BLaER1 treated with 17β-estradiol and CSF1 and Interleukin-3, amounts not matched to agents 10 nM and 100 nM (cell line): ENCODE results near the gene CIB2.

ENCODE experiments used
- H3K27ac ChIP-seq, 11 experiments: shearing (Covaris generic); formaldehyde crosslinking; 2 replicates each; pipeline ENCODE4 v1.8.1; 2022
- H3K27me3 ChIP-seq, 11 experiments: shearing (Covaris generic); formaldehyde crosslinking; 2 replicates each; pipeline ENCODE4 v1.8.1; 2022
- H3K36me3 ChIP-seq, 11 experiments: shearing (Covaris generic); formaldehyde crosslinking; 2 replicates each; pipeline ENCODE4 v1.8.1; 2022
- H3K4me1 ChIP-seq, 10 experiments: shearing (Covaris generic); formaldehyde crosslinking; 2 replicates each; pipeline ENCODE4 v1.8.1; 2022
- H3K4me2 ChIP-seq, 11 experiments: shearing (Covaris generic); formaldehyde crosslinking; 2 replicates each; pipeline ENCODE4 v1.8.1; 2022
- H3K4me3 ChIP-seq, 10 experiments: shearing (Covaris generic); formaldehyde crosslinking; 2 replicates each; pipeline ENCODE4 v1.8.1; 2022
- H3K9ac ChIP-seq, 11 experiments: shearing (Covaris generic); formaldehyde crosslinking; 2 replicates each; pipeline ENCODE4 v1.8.1; 2022
- H3K9me3 ChIP-seq, 11 experiments: shearing (Covaris generic); formaldehyde crosslinking; replicated peaks in 1 of 11; 2 replicates each; pipeline ENCODE4 v1.8.1; 2022
- H4K20me1 ChIP-seq, 11 experiments: shearing (Covaris generic); formaldehyde crosslinking; 2 replicates each; pipeline ENCODE4 v1.8.1; 2022
- Cebpa-rat ChIP-seq, 11 experiments: shearing (Covaris generic); IDR thresholded peaks; 2 replicates each; pipeline ENCODE4 v1.8.1; 2022

CIB2 gene

DNA sequence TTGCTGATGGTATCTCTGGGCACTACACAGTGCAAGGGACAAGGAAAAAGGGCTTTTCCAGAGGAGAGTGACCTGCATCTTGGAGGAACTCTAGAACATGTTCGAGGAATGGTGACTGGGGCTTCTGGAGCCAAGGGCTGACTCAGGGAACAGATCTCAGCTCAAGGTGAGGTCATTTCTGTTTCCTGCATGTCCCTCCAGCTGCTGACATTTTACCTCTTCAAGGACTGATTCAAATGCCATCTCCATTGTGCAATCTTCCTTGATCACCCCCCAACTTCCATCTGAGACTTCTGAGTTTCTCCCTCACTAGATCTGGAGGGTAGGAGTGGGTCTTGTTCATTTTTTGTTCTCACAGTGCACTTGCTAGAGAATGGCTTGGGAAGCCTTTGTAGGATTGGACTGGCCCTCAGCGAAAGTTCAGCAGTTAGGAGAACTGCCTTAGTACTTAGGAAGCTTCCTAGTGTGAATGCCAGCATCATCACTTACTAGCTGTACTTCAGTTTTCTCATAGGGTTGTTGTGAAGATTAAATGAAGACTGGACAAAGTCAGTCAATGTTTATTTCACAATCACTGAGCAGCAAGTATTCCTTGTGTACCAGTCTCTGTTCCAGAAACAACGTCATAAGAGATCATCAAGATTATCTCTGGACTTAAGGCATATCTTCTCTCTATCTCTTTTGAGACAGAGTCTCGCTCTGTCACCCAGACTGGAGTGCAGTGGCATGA, 15.3 kb upstream of the CIB2 start:
- Histone ChIP-seq H3K4me3 (no peak overlapping the region), H3K4me2 (peak overlapping the region in 1 of 11 experiments; percentile 16; a peak in 2 of 22 replicates), H3K9me3 (no peaks in the 10 kb centered on the region), H3K27me3 (no peaks in the 10 kb centered on the region), H3K36me3 (0 out of 22 replicates have a peak, but pooled peaks cover 0 to 6% (median 0%) of the 10 kb centered on the region in 11 experiments), H3K9ac (no peak overlapping the region), H4K20me1 (peaks cover 0 to 24% (median 19%) of the 10 kb centered on the region in 11 experiments; a peak in 16 of 22 replicates), H3K27ac (no peak overlapping the region), H3K4me1 (peaks cover 23 to 34% (median 29%) of the 10 kb centered on the region in 10 experiments)
- peak in 10 of 11 experiments; percentile 12 to 88 (median 75); a peak in 15 of 22 replicates for TF ChIP-seq Cebpa-rat (IDR thresholded peaks at IDR 0.05)

GRCh38 chr15:78142332-78142731, 11.1 kb upstream of the CIB2 start:
- no peaks in the 10 kb centered on the region for H3K36me3 ChIP-seq
- no peaks in the 10 kb centered on the region for H3K27me3 ChIP-seq
- H3K4me1 ChIP-seq: peaks cover 0 to 5% (median 0%) of the 10 kb centered on the region in 10 experiments; a peak in 1 of 20 replicates
- no peaks in the 10 kb centered on the region for H3K9me3 ChIP-seq
- TF ChIP-seq Cebpa-rat (IDR thresholded peaks at IDR 0.05): no peak
- H3K27ac ChIP-seq: no peak overlapping the region
- no peak overlapping the region for H3K4me2 ChIP-seq
- H3K4me3 ChIP-seq: no peak overlapping the region
- no peak overlapping the region for H3K9ac ChIP-seq
- no peaks in the 10 kb centered on the region; a peak in 1 of 22 replicates for H4K20me1 ChIP-seq

DNA sequence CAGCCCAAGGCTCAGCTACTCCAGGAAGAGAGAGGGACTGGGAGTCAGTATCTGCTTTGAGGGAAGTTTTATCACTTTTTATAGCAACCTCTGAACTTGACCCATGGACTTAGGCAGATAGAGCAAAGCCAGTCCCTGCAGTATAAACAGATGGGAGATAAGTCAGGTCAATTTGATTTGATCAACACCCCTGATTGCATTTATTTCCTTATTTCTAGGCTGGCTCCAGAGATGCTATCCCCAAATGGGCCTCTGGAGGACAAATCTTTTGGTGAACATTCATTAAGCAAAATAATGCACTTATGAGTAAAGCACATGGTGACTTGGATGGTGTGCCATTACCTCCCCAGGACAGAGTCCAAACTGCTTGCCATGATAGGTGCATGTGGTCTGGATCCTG, 9.0 kb upstream of the CIB2 start:
- H3K9ac ChIP-seq: no peak overlapping the region
- no peaks in the 10 kb centered on the region for H3K36me3 ChIP-seq

DNA sequence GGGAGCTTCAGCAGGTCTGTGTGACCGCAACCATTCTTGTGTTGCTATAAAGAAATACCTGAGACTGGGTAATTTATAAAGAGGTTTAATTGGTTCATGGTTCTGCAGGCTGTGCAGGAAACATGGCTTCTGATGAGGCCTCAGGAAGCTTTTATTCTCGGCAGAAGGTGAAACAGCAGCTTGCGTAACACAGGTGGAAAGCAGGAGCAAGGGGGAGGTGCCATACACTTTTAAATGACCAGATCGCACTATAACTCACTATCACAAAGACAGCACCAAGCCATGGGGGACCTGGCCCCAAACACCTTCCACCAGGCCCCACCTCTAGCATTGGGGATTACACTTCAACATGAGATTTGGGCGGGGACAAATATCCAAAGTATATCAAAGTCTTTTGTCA, 8.3 kb upstream of the CIB2 start:
- H3K4me1 ChIP-seq: no peaks in the 10 kb centered on the region
- no peaks in the 10 kb centered on the region for H3K27me3 ChIP-seq
- H3K36me3 ChIP-seq: no peaks in the 10 kb centered on the region
- no peak overlapping the region for H3K27ac ChIP-seq
- 0 out of 22 replicates have a peak, but pooled peaks of 2 of the 11 experiments have one; percentile 7 to 11 for TF ChIP-seq Cebpa-rat (IDR thresholded peaks at IDR 0.05)
- no peaks in the 10 kb centered on the region for H3K9me3 ChIP-seq
- H3K9ac ChIP-seq: no peak overlapping the region
- H4K20me1 ChIP-seq: no peaks in the 10 kb centered on the region; a peak in 1 of 22 replicates
- no peak overlapping the region for H3K4me3 ChIP-seq
- H3K4me2 ChIP-seq: no peak overlapping the region

More for the DNA sequence above, 9.0 kb upstream of the CIB2 start:
- no peak for TF ChIP-seq Cebpa-rat (IDR thresholded peaks at IDR 0.05)
- Histone ChIP-seq H3K27ac (no peak overlapping the region), H4K20me1 (no peaks in the 10 kb centered on the region; a peak in 1 of 22 replicates), H3K9me3 (no peaks in the 10 kb centered on the region), H3K4me1 (no peaks in the 10 kb centered on the region), H3K4me3 (no peak overlapping the region), H3K27me3 (no peaks in the 10 kb centered on the region), H3K4me2 (no peak overlapping the region)

DNA sequence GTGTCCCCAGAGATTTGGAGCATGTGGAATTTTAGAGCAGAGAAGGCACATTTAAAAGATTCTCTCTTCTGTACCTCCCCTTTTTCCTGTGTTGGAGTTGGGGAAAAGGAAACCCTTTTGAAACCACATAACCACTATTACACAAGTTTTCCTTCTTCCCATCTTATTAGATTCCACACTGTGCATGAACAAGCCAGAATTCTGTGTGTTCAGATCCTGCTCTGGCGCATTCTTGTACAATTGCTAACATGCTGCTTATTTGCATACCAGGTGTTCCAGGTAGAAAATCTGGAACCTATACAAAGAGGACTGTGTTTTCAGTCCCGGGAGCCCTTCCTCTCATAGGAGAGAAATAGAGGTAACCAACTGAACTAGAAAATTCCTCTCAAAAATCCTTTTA, 2.6 kb upstream of the CIB2 start:
- Histone ChIP-seq H3K4me1 (peaks cover 16 to 36% (median 26%) of the 10 kb centered on the region in 10 experiments), H3K9me3 (no peaks in the 10 kb centered on the region), H3K9ac (no peak overlapping the region), H3K27ac (no peak overlapping the region), H3K36me3 (no peaks in the 10 kb centered on the region), H3K27me3 (peaks cover 0 to 3% (median 0%) of the 10 kb centered on the region in 11 experiments; a peak in 2 of 22 replicates), H4K20me1 (peaks cover 0 to 16% (median 0%) of the 10 kb centered on the region in 11 experiments; a peak in 1 of 22 replicates), H3K4me3 (no peak overlapping the region), H3K4me2 (peak overlapping the region in 9 of 11 experiments; percentile 17 to 100 (median 96); a peak in 16 of 22 replicates)
- TF ChIP-seq Cebpa-rat (IDR thresholded peaks at IDR 0.05): no peak

GRCh38 chr15:78130466-78131294, 565 bp downstream of the CIB2 start:
- H3K9me3 ChIP-seq: no peaks in the 10 kb centered on the region
- TF ChIP-seq Cebpa-rat (IDR thresholded peaks at IDR 0.05): no peak
- H3K4me3 ChIP-seq: peak overlapping the region; percentile 64 to 85 (median 74)
- no peaks in the 10 kb centered on the region for H3K36me3 ChIP-seq
- H4K20me1 ChIP-seq: peaks cover 0 to 16% (median 0%) of the 10 kb centered on the region in 11 experiments; a peak in 1 of 22 replicates
- H3K4me1 ChIP-seq: peaks cover 16 to 38% (median 29%) of the 10 kb centered on the region in 10 experiments
- peaks cover 0 to 3% (median 0%) of the 10 kb centered on the region in 11 experiments; a peak in 2 of 22 replicates for H3K27me3 ChIP-seq
- H3K27ac ChIP-seq: peak overlapping the region in 8 of 11 experiments; percentile 78 to 87 (median 86); a peak in 14 of 22 replicates
- H3K9ac ChIP-seq: peak overlapping the region; percentile 80 to 91 (median 87)
- peak overlapping the region; percentile 79 to 100 (median 98) for H3K4me2 ChIP-seq

DNA sequence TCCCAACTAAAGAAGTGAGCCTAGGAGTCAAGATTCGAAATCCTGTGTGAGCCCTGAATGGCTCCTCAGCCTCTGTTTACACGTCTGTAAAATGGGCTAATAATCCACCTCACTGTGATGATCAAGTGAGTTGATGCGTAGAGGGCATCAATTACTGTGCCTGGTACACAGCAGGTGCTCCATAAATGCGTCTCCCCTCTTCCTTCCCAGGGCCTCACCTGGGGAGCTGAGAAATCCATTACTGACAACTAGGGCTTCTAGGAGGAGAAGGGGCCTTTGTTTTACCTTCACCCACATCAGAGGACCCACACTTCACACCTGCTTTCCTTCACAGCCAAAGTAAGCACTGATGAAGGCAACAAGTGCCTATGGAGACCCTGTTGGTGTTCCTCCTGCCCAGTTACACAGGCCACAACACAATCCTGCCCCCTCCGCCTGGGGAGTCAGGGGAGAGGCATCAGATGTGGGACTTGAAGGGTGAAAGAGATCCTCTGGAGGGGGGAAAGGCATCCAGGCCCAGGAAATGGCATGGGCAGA, 1.4 kb downstream of the CIB2 start:
- Histone ChIP-seq H3K27me3 (peaks cover 0 to 3% (median 0%) of the 10 kb centered on the region in 11 experiments; a peak in 2 of 22 replicates), H4K20me1 (peaks cover 0 to 16% (median 0%) of the 10 kb centered on the region in 11 experiments; a peak in 1 of 22 replicates), H3K27ac (no peak overlapping the region), H3K9me3 (no peaks in the 10 kb centered on the region), H3K9ac (no peak overlapping the region), H3K4me1 (peaks cover 16 to 38% (median 29%) of the 10 kb centered on the region in 10 experiments), H3K36me3 (no peaks in the 10 kb centered on the region), H3K4me2 (no peak overlapping the region), H3K4me3 (no peak overlapping the region)
- TF ChIP-seq Cebpa-rat (IDR thresholded peaks at IDR 0.05): no peak

- peaks cover 0 to 3% (median 0%) of the 10 kb centered on the region in 11 experiments; a peak in 2 of 22 replicates for H3K27me3 ChIP-seq
- no peak for TF ChIP-seq Cebpa-rat (IDR thresholded peaks at IDR 0.05)
- H4K20me1 ChIP-seq: peaks cover 0 to 16% (median 0%) of the 10 kb centered on the region in 11 experiments; a peak in 2 of 22 replicates
- H3K4me3 ChIP-seq: no peak overlapping the region
- 0 out of 22 replicates have a peak overlapping the region, but pooled peaks of 1 of the 11 experiments have one; percentile 2 for H3K9ac ChIP-seq
- H3K36me3 ChIP-seq: no peaks in the 10 kb centered on the region
- peaks cover 16 to 35% (median 29%) of the 10 kb centered on the region in 10 experiments for H3K4me1 ChIP-seq
- H3K4me2 ChIP-seq: peak overlapping the region in 1 of 11 experiments; percentile 21; a peak in 1 of 22 replicates
- H3K9me3 ChIP-seq: no peaks in the 10 kb centered on the region
- no peak overlapping the region; a peak in 1 of 22 replicates for H3K27ac ChIP-seq
Observed at GRCh38 chr15:78129077-78129750, 2.0 kb downstream of the CIB2 start.
